ENCODE measurements around the gene ARSG. TPM values are rescaled to one million over a fixed set of nuclear protein-coding genes. Genes with fewer than 3 reads are reported as not detected.

Gene ARSG
- total and polyA plus RNA-seq, 2 experiments from 2014 or later = 1.7 to 5.1 TPM

GRCh38 chr17:68379692-68380677 is 88.7 kb downstream of the ARSG start:
- Histone ChIP-seq H3K4me2 (no peak overlapping the region), H3K27ac (ENCODE audit: low read depth) (no peak overlapping the region), H3K79me2 (replicated peaks; ENCODE audit: insufficient read depth) (no peaks in the 10 kb centered on the region), H3K36me3 (ENCODE audit: insufficient read depth) (no peaks in the 10 kb centered on the region), H3K9me2 (ENCODE audit: insufficient read depth) (no peaks in the 10 kb centered on the region), H3F3A (replicated peaks; ENCODE audit: low read depth) (no peaks in the 10 kb centered on the region), H3K4me3 (no peak overlapping the region), H3K4me1 (ENCODE audit: insufficient read depth) (peaks cover 20% of the 10 kb centered on the region), H2AFZ (no peak overlapping the region), H3K27me3 (ENCODE audit: insufficient read depth) (no peaks in the 10 kb centered on the region), H4K20me1 (replicated peaks; ENCODE audit: insufficient read depth) (no peaks in the 10 kb centered on the region)
- Mint-ChIP-seq H3K27ac (no peak overlapping the region), H3K9me3 (no peaks in the 10 kb centered on the region), H3K4me3 (no peak overlapping the region), H3K4me1 (peaks cover 29% of the 10 kb centered on the region), H3K36me3 (ENCODE audit: low read depth) (no peaks in the 10 kb centered on the region), H3K27me3 (ENCODE audit: insufficient read depth, low read depth, poor library complexity) (peaks cover 4% of the 10 kb centered on the region)
- no peak for TF ChIP-seq ZNF114 (CRISPR knock-in tag; IDR thresholded peaks at IDR 0.05)
- no peak for TF ChIP-seq JUNB (IDR thresholded peaks at IDR 0.05; ENCODE audit: unreplicated experiment)
- ATAC-seq (no peak), DNase-seq (ENCODE audit: low spot score) (no peak)

DNA sequence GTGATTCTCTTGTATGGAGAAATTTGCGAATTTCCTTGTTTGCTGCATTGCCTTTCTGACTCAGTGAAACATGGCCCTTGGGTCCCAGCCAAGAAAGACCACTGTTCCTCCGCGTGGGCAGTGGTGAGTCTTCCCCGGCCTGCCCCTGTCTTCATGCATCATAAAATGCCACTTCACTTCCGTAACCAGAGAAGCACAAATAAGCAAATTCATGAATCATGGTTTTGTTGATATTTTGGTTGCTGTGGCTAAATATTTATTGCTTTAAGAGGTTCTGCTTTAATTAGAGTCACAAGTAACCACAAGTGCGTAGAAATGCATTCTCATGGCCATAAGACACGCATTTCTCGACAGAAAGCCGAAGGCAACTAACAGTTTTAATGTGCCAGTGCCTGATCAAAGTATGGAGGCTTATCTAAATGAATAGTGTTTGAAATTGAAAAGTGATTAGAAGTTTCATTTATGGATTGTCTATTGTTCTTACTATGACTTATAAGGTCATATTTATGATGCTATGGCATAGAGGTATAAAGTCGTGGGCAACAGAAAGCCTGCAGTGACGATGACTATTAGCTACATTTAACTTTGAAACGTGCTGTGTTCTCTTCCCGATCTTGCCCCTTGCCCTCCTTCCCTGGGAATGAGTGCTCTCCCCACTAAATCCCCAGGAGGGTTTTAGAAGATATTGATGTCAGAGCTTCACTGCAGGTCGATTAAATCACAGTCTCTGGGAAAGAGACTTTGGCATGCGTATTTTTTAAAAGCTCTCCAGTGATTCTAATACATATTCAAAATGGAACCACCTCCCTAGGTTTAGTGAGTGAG is 90.0 kb downstream of the ARSG start:
- peak overlapping the region; percentile 24; the same call in 1 of the 2 replicates for H3K27ac Mint-ChIP-seq
- DNase-seq (ENCODE audit: low spot score) = no peak
- H3F3A ChIP-seq (replicated peaks; ENCODE audit: low read depth) = no peaks in the 10 kb centered on the region
- H4K20me1 ChIP-seq (replicated peaks; ENCODE audit: insufficient read depth) = no peaks in the 10 kb centered on the region
- H2AFZ ChIP-seq = no peak overlapping the region
- H3K27me3 ChIP-seq (ENCODE audit: insufficient read depth) = no peaks in the 10 kb centered on the region
- no peaks in the 10 kb centered on the region for H3K9me2 ChIP-seq (ENCODE audit: insufficient read depth)
- no peaks in the 10 kb centered on the region for H3K79me2 ChIP-seq (replicated peaks; ENCODE audit: insufficient read depth)
- no peaks in the 10 kb centered on the region for H3K9me3 Mint-ChIP-seq
- H3K4me2 ChIP-seq = no peak overlapping the region
- H3K27ac ChIP-seq (ENCODE audit: low read depth) = no peak overlapping the region
- H3K4me3 ChIP-seq = no peak overlapping the region
- H3K36me3 Mint-ChIP-seq (ENCODE audit: low read depth) = no peaks in the 10 kb centered on the region
- peaks cover 8% of the 10 kb centered on the region for H3K27me3 Mint-ChIP-seq (ENCODE audit: insufficient read depth, low read depth, poor library complexity)
- H3K4me3 Mint-ChIP-seq = no peak overlapping the region
- no peak for TF ChIP-seq EZH2phosphoT487 (IDR thresholded peaks at IDR 0.05; ENCODE audit: unreplicated experiment)
- no peak for TF ChIP-seq CTCF (conservative IDR thresholded peaks at IDR 0.05; ENCODE audit: low read depth in 2 of 2)
- no peak for TF ChIP-seq NANOG (IDR thresholded peaks at IDR 0.05; ENCODE audit: borderline replicate concordance)
- no peak for TF ChIP-seq ZNF114 (CRISPR knock-in tag; IDR thresholded peaks at IDR 0.05)
- H3K4me1 Mint-ChIP-seq = peaks cover 29% of the 10 kb centered on the region
- H3K36me3 ChIP-seq (ENCODE audit: insufficient read depth) = no peaks in the 10 kb centered on the region
- ATAC-seq = no peak
- H3K4me1 ChIP-seq (ENCODE audit: insufficient read depth) = peaks cover 20% of the 10 kb centered on the region
